Femur (tissue), 1 donor: ENCODE results near the gene HTR3B.
"Not testable (repeated sequence)": the region's sequence is repeated elsewhere in the genome, so short reads cannot be mapped to it uniquely, and the experiment has no call there.

Source experiments
- DNase-seq: peaks from one replicate; pipeline ENCODE4 v3.0.0-alpha.2; 2017

HTR3B gene

DNA sequence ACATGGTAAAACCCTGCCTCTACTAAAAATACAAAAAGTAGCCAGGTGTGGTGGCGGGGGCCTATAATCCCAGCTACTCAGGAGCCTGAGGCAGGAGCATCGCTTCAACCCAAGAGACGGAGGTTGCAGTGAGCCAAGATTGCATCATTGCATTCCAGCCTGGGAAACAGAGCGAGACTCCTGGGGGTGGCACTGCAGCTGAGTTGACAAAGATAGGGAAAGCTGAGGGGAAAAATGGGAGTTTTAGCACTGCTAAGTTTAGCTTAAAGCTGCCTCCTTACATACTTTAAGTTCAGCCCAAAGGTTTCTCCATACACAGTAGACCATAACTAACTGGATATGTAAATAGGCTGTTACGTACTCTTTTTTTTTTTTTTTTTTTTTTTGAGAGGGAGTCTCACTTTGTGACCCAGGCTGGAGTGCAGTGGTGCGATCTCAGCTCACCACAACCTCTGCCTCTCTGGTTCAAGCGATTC, 20.2 kb upstream of the HTR3B start:
- no peak for DNase-seq

- DNase-seq = no peak
These were observed 18.7 kb upstream of the HTR3B start for GRCh38 chr11:113885897-113886296.

DNA sequence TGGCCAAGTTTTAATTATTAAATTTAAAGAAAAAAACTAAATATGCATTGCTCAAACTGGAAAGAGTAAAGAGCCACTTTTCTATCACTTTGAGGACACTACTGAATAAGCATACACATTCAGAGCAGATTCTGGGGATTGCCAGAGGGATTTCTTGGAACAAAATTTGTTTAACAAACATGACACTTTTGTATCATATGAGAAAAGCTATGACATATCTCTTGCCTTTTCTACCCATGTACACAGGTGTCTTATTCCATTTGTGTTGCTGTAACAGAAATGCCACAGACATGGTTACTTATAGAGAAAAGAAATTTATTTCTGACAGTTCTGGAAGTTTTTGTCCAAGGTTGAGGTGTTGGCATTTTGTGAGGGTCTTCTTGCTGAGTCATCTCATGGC, 15.7 kb upstream of the HTR3B start:
- DNase-seq = no peak

DNA sequence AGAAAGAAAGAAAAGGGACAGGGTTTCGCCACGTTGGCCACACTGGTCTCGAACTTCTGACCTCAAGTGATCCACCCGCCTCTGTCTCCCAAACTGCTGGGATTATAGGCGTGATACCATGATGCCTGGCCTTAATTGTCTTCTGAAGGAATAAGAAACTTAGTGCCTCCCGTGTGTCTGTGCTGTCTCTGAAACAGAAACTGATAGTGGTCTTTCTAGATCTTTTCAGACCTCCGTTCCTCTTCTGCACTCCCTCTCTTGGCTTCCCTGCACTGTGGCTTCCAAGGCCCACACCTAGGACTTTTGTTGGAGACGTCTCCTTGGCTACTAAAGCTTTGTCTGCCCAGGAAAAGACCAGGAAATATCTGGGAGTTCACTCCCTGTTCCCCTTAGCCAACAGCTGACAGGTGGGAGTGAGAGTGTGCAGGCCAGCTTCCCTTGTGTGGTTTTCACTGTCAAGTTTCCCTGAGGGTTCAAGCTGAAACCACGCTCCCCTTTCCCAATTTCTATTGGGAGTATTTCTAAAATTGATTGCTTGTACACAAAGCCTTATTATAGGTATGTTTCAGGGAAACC, 10.1 kb upstream of the HTR3B start:
- no peak for DNase-seq

GRCh38 chr11:113895367-113896155, 9.0 kb upstream of the HTR3B start:
- DNase-seq = no peak

GRCh38 chr11:113896156-113896879, 8.3 kb upstream of the HTR3B start:
- peak; percentile 48 for DNase-seq

DNA sequence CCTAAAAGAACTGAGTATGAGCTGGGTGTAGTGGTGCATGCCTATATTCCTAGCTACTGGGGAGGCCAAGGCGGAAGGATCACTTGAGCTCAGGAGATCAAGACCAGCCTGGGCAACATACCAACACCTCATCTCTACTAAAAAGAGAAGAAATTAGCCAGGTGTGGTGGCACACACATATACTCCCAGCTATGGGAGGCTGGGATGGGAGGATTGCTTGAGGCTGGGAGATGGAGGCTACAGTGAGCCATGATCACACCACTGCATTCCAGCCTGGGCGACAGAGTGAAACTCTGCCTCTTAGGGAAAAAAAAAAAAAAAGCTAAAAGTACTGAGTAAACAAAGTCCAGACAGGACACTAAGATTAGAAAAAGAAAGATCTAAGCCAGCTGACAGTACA, 3.5 kb upstream of the HTR3B start:
- no peak for DNase-seq

DNA sequence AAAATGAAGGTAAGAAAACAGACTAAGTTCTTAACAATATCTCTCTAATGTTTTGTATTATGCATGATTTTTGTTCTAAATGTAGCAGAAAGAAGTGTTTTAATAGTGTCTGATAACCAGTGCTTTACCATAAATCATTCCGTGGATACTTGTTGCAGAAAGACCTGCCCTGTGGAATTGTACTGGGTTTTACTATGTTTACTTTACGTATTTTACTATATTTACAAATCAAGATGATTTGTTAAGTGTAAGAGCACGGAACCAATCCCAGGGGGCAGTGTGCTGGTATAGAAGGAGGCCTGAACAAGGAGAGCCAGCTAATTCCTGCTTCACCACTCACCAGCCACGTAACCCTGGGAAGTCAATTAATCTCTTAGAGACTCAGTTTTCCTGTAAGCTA, 1.4 kb downstream of the HTR3B start:
- no peak for DNase-seq

- no peak for DNase-seq
These were observed 1.9 kb downstream of the HTR3B start for GRCh38 chr11:113906516-113906915.

DNA sequence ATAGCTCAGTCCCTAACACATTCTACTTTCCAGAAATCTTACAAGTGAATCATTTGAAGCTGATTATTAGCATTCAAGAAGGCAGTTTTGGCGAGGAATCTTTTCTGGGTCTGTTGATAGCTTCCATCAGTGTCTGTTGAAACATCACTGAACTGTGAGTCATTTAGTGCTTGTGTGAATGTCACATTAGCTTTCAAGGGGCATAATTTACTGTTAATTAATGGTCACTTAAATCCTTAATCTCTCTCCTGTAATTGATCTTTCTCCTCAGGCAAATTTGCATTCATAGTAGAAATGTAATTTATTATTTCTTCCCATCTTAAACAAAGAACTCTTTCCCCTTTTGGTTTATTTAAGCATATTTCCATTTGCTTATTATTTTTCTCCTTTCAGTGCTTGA, 2.6 kb downstream of the HTR3B start:
- DNase-seq = no peak

DNA sequence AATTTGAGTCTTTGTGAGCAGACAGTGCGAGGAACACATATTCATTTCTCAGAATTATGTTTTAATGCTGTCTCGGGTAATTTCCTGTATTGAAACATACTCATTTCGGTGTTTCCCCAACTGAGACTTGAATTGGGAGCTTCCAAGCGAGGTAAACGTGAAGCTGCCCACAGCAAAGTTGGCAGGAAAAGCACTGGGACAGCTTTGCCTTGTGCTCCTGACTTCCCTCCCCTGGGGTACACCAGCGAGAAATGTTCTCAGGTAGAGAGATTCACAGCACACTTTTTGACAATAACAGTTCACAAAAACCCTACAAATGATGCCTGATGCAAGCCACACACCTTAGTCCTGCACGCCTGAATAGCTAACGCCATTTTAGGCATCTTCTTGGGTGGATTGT, 3.1 kb downstream of the HTR3B start:
- DNase-seq = no peak

DNA sequence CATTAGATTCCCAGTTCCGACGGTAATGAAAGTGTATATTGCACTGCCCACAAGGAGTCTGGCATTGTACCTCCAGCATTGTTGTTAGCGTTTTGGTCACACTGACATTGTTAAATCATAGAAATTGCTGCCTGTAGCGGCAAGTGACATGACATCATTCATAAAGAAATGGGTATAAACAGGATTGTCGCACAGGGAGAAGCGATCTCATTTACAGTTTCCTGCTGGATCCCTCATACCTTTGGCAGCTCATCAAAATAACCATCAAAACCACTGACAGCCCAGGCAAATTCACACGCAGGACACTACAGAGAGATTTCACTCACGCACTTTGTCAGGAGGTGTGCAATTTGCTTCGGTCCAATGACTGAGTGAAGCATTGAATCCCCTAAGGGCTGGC, 3.5 kb downstream of the HTR3B start:
- no peak for DNase-seq

- not testable (repeated sequence) for DNase-seq
These were observed 6.9 kb downstream of the HTR3B start for GRCh38 chr11:113911491-113911890.

DNA sequence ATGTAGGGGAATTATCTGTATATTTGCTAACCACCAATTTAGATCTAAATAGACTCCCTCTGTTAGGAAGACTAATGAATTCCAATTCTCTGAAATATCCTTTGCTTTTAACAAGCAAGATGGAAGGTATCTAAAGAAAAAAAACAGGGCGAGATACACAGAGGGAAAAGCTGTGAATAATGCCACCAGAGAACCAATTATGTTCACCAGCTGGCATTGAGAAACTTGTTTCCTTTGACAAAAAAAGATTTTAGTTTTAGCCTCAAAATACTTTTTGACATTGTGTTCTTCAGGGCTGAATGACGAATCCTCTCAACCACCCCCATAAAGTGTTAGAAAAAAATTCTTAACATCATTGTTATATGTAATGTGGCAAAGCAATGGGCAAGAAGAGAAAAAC, 19.0 kb downstream of the HTR3B start:
- DNase-seq = no peak

GRCh38 chr11:113926273-113927197, 21.9 kb downstream of the HTR3B start:
- no peak for DNase-seq

DNA sequence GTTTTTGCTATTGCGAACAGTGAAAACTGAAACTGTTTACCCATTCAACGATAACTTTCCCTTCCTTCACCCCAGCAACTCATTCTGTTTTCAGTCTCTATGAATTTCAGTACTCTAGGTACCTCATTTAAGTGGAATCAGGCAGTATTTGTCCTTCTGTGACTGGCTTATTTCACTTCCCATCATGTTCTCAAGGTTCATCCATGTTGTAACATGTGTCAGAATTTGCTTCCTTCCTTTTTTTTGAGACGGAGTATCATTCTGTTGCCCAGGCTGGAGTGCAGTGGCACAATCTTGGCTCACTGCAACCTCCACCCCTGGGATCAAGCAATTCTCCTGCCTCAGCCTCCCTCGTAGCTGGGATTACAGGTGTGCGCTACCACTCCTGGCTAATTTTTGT, 23.7 kb downstream of the HTR3B start:
- DNase-seq = no peak

DNA sequence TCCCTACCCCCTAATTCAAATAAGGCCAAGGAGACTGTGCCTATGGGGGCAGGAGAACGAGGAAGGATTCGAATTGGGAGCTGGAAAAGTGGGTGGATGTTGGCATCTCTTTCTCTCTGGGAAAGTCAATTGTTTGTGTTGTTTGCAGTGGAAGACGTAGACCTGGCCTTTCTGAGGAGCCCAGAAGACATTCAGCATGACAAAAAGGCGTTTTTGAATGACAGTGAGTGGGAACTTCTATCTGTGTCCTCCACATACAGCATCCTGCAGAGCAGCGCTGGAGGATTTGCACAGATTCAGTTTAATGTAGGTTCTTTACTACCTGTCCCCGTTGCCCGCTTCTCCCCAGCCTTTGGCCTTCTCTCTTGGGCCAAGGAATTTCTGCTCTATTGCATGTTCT, 28.2 kb downstream of the HTR3B start:
- no peak for DNase-seq

GRCh38 chr11:113934193-113934592, 29.6 kb downstream of the HTR3B start:
- DNase-seq = not testable (repeated sequence)

DNA sequence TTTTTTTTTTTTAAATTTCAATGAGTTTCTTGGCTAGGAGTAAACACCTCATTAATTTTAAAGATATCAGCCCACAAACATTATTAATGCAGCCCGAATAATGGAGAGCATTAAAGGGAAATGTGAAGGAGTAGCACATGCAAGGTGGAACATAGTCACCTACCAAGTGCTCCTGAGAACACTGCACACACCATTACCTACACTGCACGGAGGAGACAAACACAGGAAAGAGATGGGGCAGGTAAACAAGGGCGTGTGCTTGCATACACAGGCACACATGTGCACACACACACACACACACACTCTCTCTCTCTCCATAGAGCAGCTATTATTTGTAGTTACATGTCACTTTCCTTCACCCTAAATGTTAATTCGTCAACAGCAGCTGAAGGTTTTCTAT, 30.2 kb downstream of the HTR3B start:
- no peak for DNase-seq

DNA sequence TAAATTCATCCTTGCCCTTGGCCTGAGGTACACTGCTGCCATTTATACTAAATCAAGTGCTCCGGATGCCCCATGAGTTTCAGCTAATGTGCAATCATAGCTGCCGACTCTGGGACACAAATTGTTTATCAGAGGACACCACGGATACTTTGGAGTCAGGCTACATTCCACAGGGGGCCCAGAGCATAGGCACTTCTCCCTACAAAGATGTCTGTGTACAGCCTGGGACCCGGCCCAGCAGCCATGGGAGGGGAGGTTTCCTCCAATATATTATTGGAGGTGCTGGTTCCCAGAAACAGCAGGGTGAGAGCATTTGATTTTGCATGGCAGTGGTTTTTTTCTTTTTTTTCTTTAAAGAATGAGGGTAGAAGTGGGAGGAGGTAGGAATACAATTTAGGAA, 31.3 kb downstream of the HTR3B start:
- no peak for DNase-seq

- DNase-seq = no peak
These were observed 33.3 kb downstream of the HTR3B start for GRCh38 chr11:113937918-113938317.

- DNase-seq = no peak
These were observed 37.7 kb downstream of the HTR3B start for GRCh38 chr11:113942256-113942655.

DNA sequence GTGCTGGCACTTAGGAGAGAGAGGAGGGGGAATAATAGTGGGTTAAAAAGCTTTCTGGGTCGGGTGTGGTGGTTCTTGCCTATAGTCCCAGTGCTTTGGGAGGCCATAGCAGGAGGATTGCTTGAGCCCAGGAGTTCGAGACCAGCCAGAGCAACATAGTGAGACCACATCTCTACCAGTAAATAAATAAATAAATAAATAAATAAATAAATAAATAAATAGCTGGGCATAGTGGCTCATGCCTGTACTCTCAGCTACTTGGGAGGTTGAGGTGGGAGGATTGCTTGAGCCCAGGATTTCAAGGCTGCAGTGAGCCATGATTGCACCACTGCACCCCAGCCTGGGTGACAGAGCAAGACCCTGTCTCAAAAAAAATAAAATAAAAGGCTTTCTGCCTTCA, 41.6 kb downstream of the HTR3B start:
- not testable (repeated sequence) for DNase-seq
